Upper lobe of left lung (tissue), 6 donors: Measurements from ENCODE around the gene PSMD5. TPM values are rescaled to one million over a fixed set of nuclear protein-coding genes. Genes with fewer than 3 reads are reported as not detected.

Experiments
- ATAC-seq, 2 donors: fragments of 200-7000 bp; cut with Tn5 transposase; one replicate each; pipeline ENCODE4 v1.9.1; 2022; ENCODE audit warnings: mild to moderate bottlenecking in 2 of 2, moderate library complexity in 2 of 2; ENCODE audit not compliant: low FRiP score in 2 of 2
- DNase-seq, 2 donors: peaks; one replicate each; pipeline ENCODE4 v3.0.0-alpha.2; 2019 to 2020
- H3K27ac ChIP-seq, 4 donors: fragments of 200-600 bp; sonication (generic); one replicate each; pipeline ENCODE4 v1.5.1; 2016 to 2019
- H3K27me3 ChIP-seq, 4 donors: fragments of 200-600 bp; sonication (generic); one replicate each; pipeline ENCODE4 v1.5.1; 2017 to 2019
- H3K36me3 ChIP-seq, 4 donors: fragments of 200-600 bp; sonication (generic); one replicate each; pipeline ENCODE4 v1.5.1; 2016 to 2019
- H3K4me1 ChIP-seq, 4 donors: fragments of 200-600 bp; sonication (generic); one replicate each; pipeline ENCODE4 v1.5.1; 2018 to 2019
- H3K4me3 ChIP-seq, 4 donors: fragments of 200-600 bp; sonication (generic); one replicate each; pipeline ENCODE4 v1.5.1; 2017 to 2019; ENCODE audit warnings: mild to moderate bottlenecking in 2 of 4, moderate library complexity in 1 of 4
- H3K9me3 ChIP-seq, 4 donors: fragments of 200-600 bp; sonication (generic); one replicate each; pipeline ENCODE4 v1.5.1; 2018 to 2019
- EP300 ChIP-seq, 4 donors: sonication (generic); formaldehyde crosslinking; IDR thresholded peaks; one replicate each; pipeline ENCODE4 v1.5.1; 2017; ENCODE audit warnings: antibody characterized with exemption in 4 of 4, control low read depth in 2 of 4
- POLR2A ChIP-seq, 4 donors: fragments of 450-650 bp; IDR thresholded peaks; one replicate each; pipeline ENCODE4 v1.5.1; 2016 to 2017; ENCODE audit warnings: antibody characterized with exemption in 4 of 4, mild to moderate bottlenecking in 2 of 4
- POLR2AphosphoS5 ChIP-seq, 2 donors: sonication (generic); formaldehyde crosslinking; IDR thresholded peaks; one replicate each; pipeline ENCODE4 v1.5.1; 2017; ENCODE audit warnings: antibody characterized with exemption in 2 of 2
- WGBS, 2 donors: methylation state at CpG; one replicate each; pipeline ENCODE4 v1.1.5; 2017 to 2018; 5-methylcytosine and 5-hydroxymethylcytosine counted together
- total RNA-seq, 6 donors: library from RNA; depleted of rRNA in 4 of 6; stranded (reverse); fragments of >200 nt in 4 of 6; gene quantifications; one replicate each; pipeline versions ENCODE4 v1.1.0 to v1.2.1, GENCODE V29; 2016 to 2021
- TF ChIP-seq, protein P1 (sequence below), 6 experiments: fragments of 450-650 bp in 4 of 6; fragments of 200-600 bp in 2 of 6; sonication (generic) in 2 of 6; IDR thresholded peaks; one replicate each; pipeline ENCODE4 v1.5.1; 2016 to 2019; ENCODE audit warnings: antibody characterized with exemption in 6 of 6
- donor health status: DM: no; HTN: no; CAD: no; lungs with moderate emphysema.
- donor health status: DM: no; HTN: yes; CAD: no; lungs with severe emphysema.

PSMD5 gene
- total RNA-seq, 6 donors from 2014 or later: 11.4 to 56.8 (median 40.1) TPM

DNA sequence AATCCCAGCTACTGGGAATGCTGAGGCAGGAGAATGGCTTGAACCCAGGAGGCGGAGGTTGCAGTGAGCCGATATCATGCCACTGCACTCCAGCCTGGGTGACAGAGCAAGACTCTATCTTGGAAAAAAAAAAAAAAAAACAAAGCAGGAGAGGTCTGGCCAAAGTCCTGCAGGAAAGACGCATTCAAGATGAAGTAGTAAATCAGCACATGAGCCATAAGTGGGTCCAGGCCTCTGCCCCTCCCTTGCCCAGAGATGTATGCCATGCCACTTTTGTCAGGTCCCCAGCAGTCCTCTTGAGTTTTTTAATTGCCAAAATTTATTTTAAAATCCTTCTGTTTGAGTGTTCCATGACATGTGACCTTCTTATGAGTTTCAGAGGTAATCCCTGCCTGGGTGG, 42.7 kb upstream of the PSMD5 start:
- WGBS, 2 donors: 37 to 56% methylated on average over 3 of the region's 3 CpGs
- no peaks in the 10 kb centered on the region for H3K9me3 ChIP-seq
- H3K4me3 ChIP-seq: no peak overlapping the region
- TF ChIP-seq POLR2A (IDR thresholded peaks at IDR 0.05) (no peak), EP300 (IDR thresholded peaks at IDR 0.05) (no peak), POLR2AphosphoS5 (IDR thresholded peaks at IDR 0.05) (no peak)
- TF ChIP-seq, protein P1, sequence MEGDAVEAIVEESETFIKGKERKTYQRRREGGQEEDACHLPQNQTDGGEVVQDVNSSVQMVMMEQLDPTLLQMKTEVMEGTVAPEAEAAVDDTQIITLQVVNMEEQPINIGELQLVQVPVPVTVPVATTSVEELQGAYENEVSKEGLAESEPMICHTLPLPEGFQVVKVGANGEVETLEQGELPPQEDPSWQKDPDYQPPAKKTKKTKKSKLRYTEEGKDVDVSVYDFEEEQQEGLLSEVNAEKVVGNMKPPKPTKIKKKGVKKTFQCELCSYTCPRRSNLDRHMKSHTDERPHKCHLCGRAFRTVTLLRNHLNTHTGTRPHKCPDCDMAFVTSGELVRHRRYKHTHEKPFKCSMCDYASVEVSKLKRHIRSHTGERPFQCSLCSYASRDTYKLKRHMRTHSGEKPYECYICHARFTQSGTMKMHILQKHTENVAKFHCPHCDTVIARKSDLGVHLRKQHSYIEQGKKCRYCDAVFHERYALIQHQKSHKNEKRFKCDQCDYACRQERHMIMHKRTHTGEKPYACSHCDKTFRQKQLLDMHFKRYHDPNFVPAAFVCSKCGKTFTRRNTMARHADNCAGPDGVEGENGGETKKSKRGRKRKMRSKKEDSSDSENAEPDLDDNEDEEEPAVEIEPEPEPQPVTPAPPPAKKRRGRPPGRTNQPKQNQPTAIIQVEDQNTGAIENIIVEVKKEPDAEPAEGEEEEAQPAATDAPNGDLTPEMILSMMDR (IDR thresholded peaks at IDR 0.05): no peak
- ATAC-seq (no peak), DNase-seq (no peak)
- peak overlapping the region in 1 of 4 donors; percentile 42 for H3K27ac ChIP-seq
- no peaks in the 10 kb centered on the region for H3K36me3 ChIP-seq
- H3K27me3 ChIP-seq: no peaks in the 10 kb centered on the region
- peaks cover 0 to 12% (median 6%) of the 10 kb centered on the region in 4 donors for H3K4me1 ChIP-seq

DNA sequence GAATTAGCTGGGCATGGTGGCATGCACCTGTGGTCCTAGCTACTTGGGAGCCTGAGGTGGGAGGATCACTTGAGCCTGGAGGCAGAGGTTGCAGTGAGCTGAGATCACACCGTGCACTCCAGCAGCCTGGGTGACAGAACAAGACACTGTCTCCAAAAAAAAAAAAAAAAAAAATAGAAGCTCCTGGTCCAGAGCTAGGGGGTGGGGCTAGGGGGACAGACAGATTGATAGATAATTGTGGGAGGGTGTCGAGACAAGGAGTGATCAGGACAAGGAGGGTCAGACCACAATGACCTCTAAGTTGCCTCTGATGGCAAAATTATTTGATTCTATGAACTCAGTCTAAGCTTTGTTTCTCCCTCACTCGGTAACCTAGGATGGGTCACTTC, 40.9 kb upstream of the PSMD5 start:
- Histone ChIP-seq H3K4me3 (no peak overlapping the region), H3K36me3 (no peaks in the 10 kb centered on the region), H3K27ac (no peak overlapping the region), H3K27me3 (no peaks in the 10 kb centered on the region), H3K4me1 (peaks cover 0 to 12% (median 6%) of the 10 kb centered on the region in 4 donors), H3K9me3 (no peaks in the 10 kb centered on the region)
- ATAC-seq (no peak), DNase-seq (no peak)
- TF ChIP-seq POLR2AphosphoS5 (IDR thresholded peaks at IDR 0.05) (no peak), POLR2A (IDR thresholded peaks at IDR 0.05) (no peak), EP300 (IDR thresholded peaks at IDR 0.05) (no peak)
- TF ChIP-seq, protein P1 (IDR thresholded peaks at IDR 0.05): no peak
- 77 to 78% methylated on average over 3 of the region's 3 CpGs for WGBS, 2 donors

DNA sequence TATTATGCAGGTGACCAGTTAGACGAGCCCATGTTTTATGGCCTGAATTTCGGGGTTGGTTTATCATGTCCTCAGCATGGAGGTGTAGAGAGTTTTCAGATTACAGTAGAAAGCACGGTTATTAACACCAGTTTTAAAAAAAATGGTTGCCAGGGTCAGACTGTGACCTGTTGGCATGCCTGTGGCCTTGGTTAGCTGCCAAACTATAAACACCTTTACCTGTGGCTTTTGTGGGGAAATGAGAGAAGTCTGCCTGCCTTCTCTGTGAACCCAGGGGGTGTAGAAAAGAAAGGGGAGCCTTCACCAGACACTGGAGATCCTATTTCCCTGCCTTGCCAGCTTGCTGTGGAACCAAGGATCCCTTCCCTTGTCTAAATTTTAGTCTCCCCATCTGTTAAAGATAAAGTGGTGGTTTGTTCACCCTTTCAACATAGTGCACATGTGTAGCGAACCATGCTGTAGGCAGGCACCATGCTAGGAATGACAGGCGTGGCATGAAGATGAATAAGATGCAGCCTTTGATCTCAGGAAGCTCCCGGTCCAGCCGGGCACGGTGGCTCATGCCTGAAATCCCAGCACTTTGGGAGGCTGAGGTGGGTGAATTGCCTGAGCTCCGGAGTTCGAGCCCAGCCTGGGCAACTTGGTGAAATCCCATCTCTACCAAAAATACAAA, 40.3 kb upstream of the PSMD5 start:
- no peak for ATAC-seq
- DNase-seq: no peak
- WGBS, 2 donors: 78 to 81% methylated on average over 10 of the region's 10 CpGs
- TF ChIP-seq, protein P1 (IDR thresholded peaks at IDR 0.05): no peak
- TF ChIP-seq EP300 (IDR thresholded peaks at IDR 0.05) (no peak), POLR2A (IDR thresholded peaks at IDR 0.05) (no peak), POLR2AphosphoS5 (IDR thresholded peaks at IDR 0.05) (no peak)
- H3K4me1 ChIP-seq: peaks cover 0 to 14% (median 8%) of the 10 kb centered on the region in 4 donors
- no peak overlapping the region for H3K4me3 ChIP-seq
- H3K27me3 ChIP-seq: no peaks in the 10 kb centered on the region
- no peaks in the 10 kb centered on the region for H3K36me3 ChIP-seq
- no peaks in the 10 kb centered on the region for H3K9me3 ChIP-seq
- H3K27ac ChIP-seq: no peak overlapping the region

DNA sequence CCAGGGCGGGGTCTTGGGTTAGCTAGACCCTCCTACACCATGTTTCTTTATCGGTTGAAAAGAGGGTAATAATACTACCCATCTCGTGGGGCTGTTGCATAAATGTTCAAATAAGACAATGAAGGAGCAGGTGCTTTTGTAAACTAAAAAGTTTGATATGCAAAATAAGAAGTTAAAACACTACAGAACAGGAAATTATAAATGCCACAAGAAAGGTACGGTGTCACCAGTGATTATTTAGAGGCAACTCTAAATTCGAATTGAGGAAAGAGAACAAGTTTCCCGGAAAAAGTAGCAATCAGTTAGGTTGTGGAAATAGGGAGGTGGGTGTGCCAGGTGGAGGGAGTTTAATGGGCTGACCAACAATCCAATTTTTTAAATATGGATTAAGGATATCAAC, 36.7 kb upstream of the PSMD5 start:
- Histone ChIP-seq H3K27ac (no peak overlapping the region), H3K9me3 (no peaks in the 10 kb centered on the region), H3K4me3 (no peak overlapping the region), H3K4me1 (peaks cover 12 to 26% (median 14%) of the 10 kb centered on the region in 4 donors), H3K27me3 (no peaks in the 10 kb centered on the region), H3K36me3 (no peaks in the 10 kb centered on the region)
- ATAC-seq (no peak), DNase-seq (no peak)
- TF ChIP-seq, protein P1 (IDR thresholded peaks at IDR 0.05): no peak
- TF ChIP-seq POLR2A (IDR thresholded peaks at IDR 0.05) (no peak), POLR2AphosphoS5 (IDR thresholded peaks at IDR 0.05) (no peak), EP300 (IDR thresholded peaks at IDR 0.05) (no peak)
- 68 to 74% methylated on average over 6 of the region's 6 CpGs for whole genome bisulfite sequencing, 2 donors
